Peyer's patch (tissue), 4 donors: Measurements from ENCODE around the gene UHRF1. TPM values are rescaled to one million over a fixed set of nuclear protein-coding genes. Genes with fewer than 3 reads are reported as not detected.
"Not testable (repeated sequence)": the region's sequence is repeated elsewhere in the genome, so short reads cannot be mapped to it uniquely, and the experiment has no call there.

Experiments used
- DNase-seq, 3 donors: peaks; one replicate each; pipeline ENCODE4 v3.0.0-alpha.2; 2017 to 2019
- H3K27ac ChIP-seq, 4 donors: fragments of 200-600 bp; sonication (generic); one replicate each; pipeline ENCODE4 v1.5.1; 2016 to 2019
- H3K27me3 ChIP-seq, 2 donors: fragments of 200-600 bp; sonication (generic); one replicate each; pipeline ENCODE4 v1.5.1; 2019
- H3K36me3 ChIP-seq, 3 donors: fragments of 200-600 bp; sonication (generic); one replicate each; pipeline ENCODE4 v1.5.1; 2016 to 2019
- H3K4me1 ChIP-seq, 4 donors: fragments of 200-600 bp; sonication (generic); one replicate each; pipeline ENCODE4 v1.5.1; 2016 to 2019
- H3K4me3 ChIP-seq, 4 donors: fragments of 200-600 bp; sonication (generic); 1 replicate in 3 of 4; 2 replicates in 1 of 4; pipeline ENCODE4 v1.5.1; 2016 to 2019; ENCODE audit warnings: mild to moderate bottlenecking in 1 of 4
- H3K9me3 ChIP-seq, 4 donors: fragments of 200-600 bp; sonication (generic); one replicate each; pipeline ENCODE4 v1.5.1; 2016 to 2019; ENCODE audit warnings: mild to moderate bottlenecking in 1 of 4
- POLR2A ChIP-seq, 2 donors: fragments of 450-650 bp; IDR thresholded peaks; one replicate each; pipeline ENCODE4 v1.5.1; 2017; ENCODE audit warnings: antibody characterized with exemption in 2 of 2, mild to moderate bottlenecking in 2 of 2, moderate library complexity in 2 of 2
- total RNA-seq, 4 donors: library from RNA; depleted of rRNA; stranded (reverse); fragments of >200 nt; gene quantifications; one replicate each; pipeline ENCODE4 v1.1.0, GENCODE V29; 2016
- TF ChIP-seq, protein P1 (sequence below), 6 experiments: fragments of 450-650 bp in 4 of 6; fragments of 200-600 bp in 2 of 6; sonication (generic) in 1 of 6; IDR thresholded peaks; one replicate each; pipeline ENCODE4 v1.5.1; 2017 to 2019; ENCODE audit warnings: antibody characterized with exemption in 6 of 6, mild to moderate bottlenecking in 3 of 6, moderate library complexity in 1 of 6

UHRF1 gene
- total RNA-seq, 4 donors from 2014 or later: 6.7 to 35.5 (median 8.0) TPM

DNA sequence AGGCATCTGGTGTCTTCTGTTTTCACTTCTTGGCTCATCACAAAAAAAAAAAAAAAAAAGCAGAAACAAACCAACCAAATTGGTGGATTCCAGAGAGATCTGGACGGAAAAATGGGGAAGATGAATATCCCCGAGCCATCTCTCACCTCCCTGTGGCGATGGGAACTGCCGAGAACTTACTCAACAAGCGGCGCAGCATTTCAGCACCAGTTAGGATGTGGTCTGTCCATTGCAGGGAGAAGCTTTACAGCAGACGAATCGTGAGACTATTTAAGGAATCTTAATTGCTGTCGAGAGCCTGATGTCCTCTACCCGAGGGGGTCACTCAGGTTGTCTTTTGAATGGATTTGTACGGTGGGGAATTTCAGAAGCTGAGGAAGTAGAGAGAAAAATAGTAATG, 42.4 kb downstream of the UHRF1 start:
- Histone ChIP-seq H3K36me3 (no peaks in the 10 kb centered on the region), H3K9me3 (no peaks in the 10 kb centered on the region), H3K27me3 (no peaks in the 10 kb centered on the region), H3K4me1 (no peaks in the 10 kb centered on the region), H3K27ac (no peak overlapping the region), H3K4me3 (no peak overlapping the region)
- no peak for DNase-seq
- TF ChIP-seq, protein P1, sequence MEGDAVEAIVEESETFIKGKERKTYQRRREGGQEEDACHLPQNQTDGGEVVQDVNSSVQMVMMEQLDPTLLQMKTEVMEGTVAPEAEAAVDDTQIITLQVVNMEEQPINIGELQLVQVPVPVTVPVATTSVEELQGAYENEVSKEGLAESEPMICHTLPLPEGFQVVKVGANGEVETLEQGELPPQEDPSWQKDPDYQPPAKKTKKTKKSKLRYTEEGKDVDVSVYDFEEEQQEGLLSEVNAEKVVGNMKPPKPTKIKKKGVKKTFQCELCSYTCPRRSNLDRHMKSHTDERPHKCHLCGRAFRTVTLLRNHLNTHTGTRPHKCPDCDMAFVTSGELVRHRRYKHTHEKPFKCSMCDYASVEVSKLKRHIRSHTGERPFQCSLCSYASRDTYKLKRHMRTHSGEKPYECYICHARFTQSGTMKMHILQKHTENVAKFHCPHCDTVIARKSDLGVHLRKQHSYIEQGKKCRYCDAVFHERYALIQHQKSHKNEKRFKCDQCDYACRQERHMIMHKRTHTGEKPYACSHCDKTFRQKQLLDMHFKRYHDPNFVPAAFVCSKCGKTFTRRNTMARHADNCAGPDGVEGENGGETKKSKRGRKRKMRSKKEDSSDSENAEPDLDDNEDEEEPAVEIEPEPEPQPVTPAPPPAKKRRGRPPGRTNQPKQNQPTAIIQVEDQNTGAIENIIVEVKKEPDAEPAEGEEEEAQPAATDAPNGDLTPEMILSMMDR (IDR thresholded peaks at IDR 0.05): no peak
- TF ChIP-seq POLR2A (IDR thresholded peaks at IDR 0.05): no peak

DNA sequence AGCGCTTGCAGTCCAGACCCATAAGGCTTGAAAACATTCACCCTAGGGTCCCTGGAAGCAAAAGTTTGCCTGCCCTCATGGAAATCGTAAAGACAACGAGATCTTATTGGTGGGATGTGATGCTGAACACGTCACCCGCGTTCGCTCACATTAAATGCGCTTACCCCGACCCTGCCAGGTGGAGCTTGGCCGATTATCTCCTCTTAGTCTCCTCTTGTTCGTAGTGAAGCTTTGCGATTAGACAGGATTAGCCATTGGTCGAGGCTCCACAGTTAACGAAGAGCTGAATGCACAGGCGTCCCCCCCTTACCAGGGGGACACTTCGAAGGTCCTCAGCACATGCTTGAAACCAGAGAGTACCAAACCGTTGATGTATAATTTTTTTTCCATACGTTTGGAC, 43.6 kb downstream of the UHRF1 start:
- no peak for DNase-seq
- H3K9me3 ChIP-seq: no peaks in the 10 kb centered on the region
- no peak overlapping the region for H3K27ac ChIP-seq
- TF ChIP-seq POLR2A (IDR thresholded peaks at IDR 0.05): no peak
- TF ChIP-seq, protein P1 (IDR thresholded peaks at IDR 0.05): no peak
- no peaks in the 10 kb centered on the region for H3K36me3 ChIP-seq
- no peaks in the 10 kb centered on the region for H3K27me3 ChIP-seq
- H3K4me1 ChIP-seq: no peaks in the 10 kb centered on the region
- no peak overlapping the region for H3K4me3 ChIP-seq

DNA sequence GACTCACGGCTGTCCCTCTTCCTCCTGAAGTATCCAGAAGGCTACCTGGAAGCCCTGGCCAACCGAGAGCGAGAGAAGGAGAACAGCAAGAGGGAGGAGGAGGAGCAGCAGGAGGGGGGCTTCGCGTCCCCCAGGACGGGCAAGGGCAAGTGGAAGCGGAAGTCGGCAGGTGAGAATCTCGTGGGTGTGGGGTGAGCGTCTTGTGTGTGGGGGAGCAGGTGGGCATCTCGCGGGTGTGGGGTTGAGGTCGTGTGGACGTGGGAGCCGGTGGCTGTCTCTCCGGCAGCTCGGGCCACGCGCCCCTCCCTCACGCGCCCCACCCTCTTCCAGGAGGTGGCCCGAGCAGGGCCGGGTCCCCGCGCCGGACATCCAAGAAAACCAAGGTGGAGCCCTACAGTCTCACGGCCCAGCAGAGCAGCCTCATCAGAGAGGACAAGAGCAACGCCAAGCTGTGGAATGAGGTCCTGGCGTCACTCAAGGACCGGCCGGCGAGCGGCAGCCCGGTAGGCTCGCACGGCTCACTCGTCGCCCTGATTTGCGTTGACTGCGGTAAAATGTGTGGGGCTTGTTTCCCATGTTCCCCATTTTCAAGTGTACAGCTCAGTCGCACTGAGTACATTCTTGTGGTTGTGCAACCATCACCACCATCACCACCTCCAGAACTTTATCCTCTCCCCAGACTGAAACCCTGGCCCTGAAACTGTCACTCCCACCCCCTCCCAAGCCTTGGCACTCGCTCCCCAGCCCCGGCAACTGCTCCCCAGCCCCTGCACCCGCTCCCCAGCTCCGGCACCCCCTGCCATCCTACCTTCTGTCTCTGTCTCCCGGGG, 45.2 kb downstream of the UHRF1 start:
- not testable (repeated sequence) for H3K4me3 ChIP-seq, H3K4me1 ChIP-seq, DNase-seq, H3K9me3 ChIP-seq, H3K27ac ChIP-seq, H3K36me3 ChIP-seq, H3K27me3 ChIP-seq

DNA sequence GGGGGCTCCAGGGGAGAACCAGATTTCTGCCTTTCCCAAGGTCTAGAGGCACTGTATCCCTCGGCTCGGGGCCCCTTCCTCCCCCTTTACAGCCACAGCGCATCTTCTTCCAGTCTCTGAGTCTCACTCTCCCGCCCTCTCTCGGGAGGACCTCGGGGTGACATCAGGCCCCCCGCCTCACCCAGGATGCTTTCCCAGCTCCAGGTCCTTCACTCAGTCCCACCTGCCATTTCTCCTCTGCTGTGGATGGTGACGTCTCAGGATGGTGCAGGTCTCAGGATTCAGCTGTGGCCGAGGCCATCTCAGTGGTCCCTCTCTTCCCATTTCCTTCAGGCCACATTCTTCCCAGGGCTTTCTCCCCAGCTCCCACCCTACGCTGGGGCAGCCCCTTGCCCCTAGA, 46.0 kb downstream of the UHRF1 start:
- Histone ChIP-seq H3K27me3 (no peaks in the 10 kb centered on the region), H3K9me3 (no peaks in the 10 kb centered on the region), H3K27ac (no peak overlapping the region), H3K36me3 (no peaks in the 10 kb centered on the region), H3K4me3 (no peak overlapping the region), H3K4me1 (no peaks in the 10 kb centered on the region)
- TF ChIP-seq, protein P1 (IDR thresholded peaks at IDR 0.05): no peak
- TF ChIP-seq POLR2A (IDR thresholded peaks at IDR 0.05): no peak
- DNase-seq: no peak

DNA sequence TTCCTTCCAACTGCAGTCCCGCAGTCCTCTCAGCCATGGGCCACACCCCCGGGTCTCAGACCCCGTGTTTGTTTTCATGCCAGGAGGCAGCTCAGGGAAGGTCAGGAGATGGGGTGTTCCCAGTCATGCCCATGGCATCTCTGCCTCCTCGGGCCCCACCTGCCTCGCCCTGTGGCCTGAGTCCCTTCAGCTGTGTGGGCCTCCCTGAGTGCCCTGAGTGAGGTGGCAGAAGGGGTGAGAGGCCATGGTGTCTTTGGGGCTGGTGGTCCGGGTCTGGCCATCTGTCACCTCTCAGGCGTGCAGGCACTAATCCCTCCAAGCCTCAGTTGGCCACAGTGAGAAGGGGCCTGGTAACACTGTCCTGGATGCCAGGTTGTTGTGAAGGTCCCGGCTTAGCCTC, 48.7 kb downstream of the UHRF1 start:
- TF ChIP-seq, protein P1 (IDR thresholded peaks at IDR 0.05): no peak
- no peak for TF ChIP-seq POLR2A (IDR thresholded peaks at IDR 0.05)
- no peaks in the 10 kb centered on the region for H3K9me3 ChIP-seq
- DNase-seq: no peak
- H3K27ac ChIP-seq: no peak overlapping the region
- no peak overlapping the region for H3K4me3 ChIP-seq
- H3K4me1 ChIP-seq: no peaks in the 10 kb centered on the region
- H3K27me3 ChIP-seq: no peaks in the 10 kb centered on the region
- H3K36me3 ChIP-seq: no peaks in the 10 kb centered on the region

DNA sequence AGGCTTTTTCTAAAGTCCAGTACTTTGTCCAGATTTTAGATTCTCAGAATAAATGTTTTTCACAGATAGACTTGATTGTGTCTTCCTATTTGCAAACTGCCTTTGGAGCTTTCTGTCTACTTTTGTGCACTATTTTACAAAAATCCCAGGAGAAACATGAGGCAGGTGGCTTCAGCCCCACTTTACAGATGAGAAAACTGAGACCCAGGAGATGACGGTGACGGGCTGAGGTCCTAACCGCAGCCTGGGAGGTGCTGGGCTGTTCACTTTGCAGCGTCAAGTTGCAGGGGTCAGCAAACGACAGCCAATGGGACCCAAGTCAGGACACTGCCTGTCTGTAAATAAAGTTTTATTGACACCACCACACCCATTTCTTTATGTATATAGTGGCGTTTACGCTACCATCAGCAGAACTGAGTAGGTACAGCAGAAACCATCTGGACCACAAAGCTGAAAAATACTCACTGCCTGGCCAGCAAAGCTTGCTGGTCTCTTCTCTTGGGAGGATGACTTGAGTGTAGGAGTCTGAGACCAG, 52.9 kb downstream of the UHRF1 start:
- Histone ChIP-seq H3K27me3 (no peaks in the 10 kb centered on the region), H3K4me1 (no peaks in the 10 kb centered on the region), H3K4me3 (no peak overlapping the region), H3K36me3 (no peaks in the 10 kb centered on the region), H3K27ac (no peak overlapping the region), H3K9me3 (no peaks in the 10 kb centered on the region)
- TF ChIP-seq, protein P1 (IDR thresholded peaks at IDR 0.05): no peak
- no peak for TF ChIP-seq POLR2A (IDR thresholded peaks at IDR 0.05)
- DNase-seq: no peak
